Nephron progenitor cell (in vitro differentiated cells): ENCODE data around the gene MDK.

Source experiments
- DNase-seq: peaks from one replicate; pipeline ENCODE4 v3.0.0; 2021
- H3K27ac Mint-ChIP-seq: 2 replicates; pipeline ENCODE4 v1.8.0; 2021; ENCODE audit warnings: mild to moderate bottlenecking, moderate library complexity, mixed read lengths
- H3K27me3 Mint-ChIP-seq: 2 replicates; pipeline ENCODE4 v1.8.0; 2021; ENCODE audit warnings: mild to moderate bottlenecking, low read depth, mixed read lengths; ENCODE audit not compliant: poor library complexity
- H3K36me3 Mint-ChIP-seq: 2 replicates; pipeline ENCODE4 v1.8.0; 2021; ENCODE audit warnings: low read depth, mixed read lengths
- H3K4me1 Mint-ChIP-seq: 2 replicates; pipeline ENCODE4 v1.8.0; 2021; ENCODE audit warnings: mixed read lengths
- H3K4me3 Mint-ChIP-seq: 2 replicates; pipeline ENCODE4 v1.8.0; 2021; ENCODE audit warnings: mild to moderate bottlenecking, moderate library complexity, mixed read lengths
- H3K9me3 Mint-ChIP-seq: 2 replicates; pipeline ENCODE4 v1.8.0; 2021; ENCODE audit warnings: mild to moderate bottlenecking, moderate library complexity, mixed read lengths
- TF ChIP-seq, protein P1 (sequence below): fragments of 200-600 bp; sonication (generic); IDR thresholded peaks from 2 replicates; pipeline ENCODE4 v1.5.0; 2021; ENCODE audit warnings: antibody characterized with exemption

Gene MDK

GRCh38 chr11:46388619-46389449, 7.4 kb downstream of the MDK start:
- no peak for DNase-seq
- no peak overlapping the region for H3K27ac Mint-ChIP-seq
- H3K9me3 Mint-ChIP-seq: no peaks in the 10 kb centered on the region
- H3K36me3 Mint-ChIP-seq: peaks cover 19% of the 10 kb centered on the region
- peak overlapping the region; percentile 10 for H3K4me3 Mint-ChIP-seq
- TF ChIP-seq, protein P1, sequence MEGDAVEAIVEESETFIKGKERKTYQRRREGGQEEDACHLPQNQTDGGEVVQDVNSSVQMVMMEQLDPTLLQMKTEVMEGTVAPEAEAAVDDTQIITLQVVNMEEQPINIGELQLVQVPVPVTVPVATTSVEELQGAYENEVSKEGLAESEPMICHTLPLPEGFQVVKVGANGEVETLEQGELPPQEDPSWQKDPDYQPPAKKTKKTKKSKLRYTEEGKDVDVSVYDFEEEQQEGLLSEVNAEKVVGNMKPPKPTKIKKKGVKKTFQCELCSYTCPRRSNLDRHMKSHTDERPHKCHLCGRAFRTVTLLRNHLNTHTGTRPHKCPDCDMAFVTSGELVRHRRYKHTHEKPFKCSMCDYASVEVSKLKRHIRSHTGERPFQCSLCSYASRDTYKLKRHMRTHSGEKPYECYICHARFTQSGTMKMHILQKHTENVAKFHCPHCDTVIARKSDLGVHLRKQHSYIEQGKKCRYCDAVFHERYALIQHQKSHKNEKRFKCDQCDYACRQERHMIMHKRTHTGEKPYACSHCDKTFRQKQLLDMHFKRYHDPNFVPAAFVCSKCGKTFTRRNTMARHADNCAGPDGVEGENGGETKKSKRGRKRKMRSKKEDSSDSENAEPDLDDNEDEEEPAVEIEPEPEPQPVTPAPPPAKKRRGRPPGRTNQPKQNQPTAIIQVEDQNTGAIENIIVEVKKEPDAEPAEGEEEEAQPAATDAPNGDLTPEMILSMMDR: no peak
- peaks cover 77% of the 10 kb centered on the region for H3K27me3 Mint-ChIP-seq
- peaks cover 54% of the 10 kb centered on the region for H3K4me1 Mint-ChIP-seq

GRCh38 chr11:46389450-46390330, 8.2 kb downstream of the MDK start:
- peak; percentile 91 for DNase-seq
- Mint-ChIP-seq H3K36me3 (peaks cover 15% of the 10 kb centered on the region), H3K9me3 (no peaks in the 10 kb centered on the region), H3K27me3 (peaks cover 83% of the 10 kb centered on the region), H3K27ac (no peak overlapping the region), H3K4me3 (peak overlapping the region; percentile 60), H3K4me1 (peaks cover 48% of the 10 kb centered on the region)
- TF ChIP-seq, protein P1: peak; percentile 86

DNA sequence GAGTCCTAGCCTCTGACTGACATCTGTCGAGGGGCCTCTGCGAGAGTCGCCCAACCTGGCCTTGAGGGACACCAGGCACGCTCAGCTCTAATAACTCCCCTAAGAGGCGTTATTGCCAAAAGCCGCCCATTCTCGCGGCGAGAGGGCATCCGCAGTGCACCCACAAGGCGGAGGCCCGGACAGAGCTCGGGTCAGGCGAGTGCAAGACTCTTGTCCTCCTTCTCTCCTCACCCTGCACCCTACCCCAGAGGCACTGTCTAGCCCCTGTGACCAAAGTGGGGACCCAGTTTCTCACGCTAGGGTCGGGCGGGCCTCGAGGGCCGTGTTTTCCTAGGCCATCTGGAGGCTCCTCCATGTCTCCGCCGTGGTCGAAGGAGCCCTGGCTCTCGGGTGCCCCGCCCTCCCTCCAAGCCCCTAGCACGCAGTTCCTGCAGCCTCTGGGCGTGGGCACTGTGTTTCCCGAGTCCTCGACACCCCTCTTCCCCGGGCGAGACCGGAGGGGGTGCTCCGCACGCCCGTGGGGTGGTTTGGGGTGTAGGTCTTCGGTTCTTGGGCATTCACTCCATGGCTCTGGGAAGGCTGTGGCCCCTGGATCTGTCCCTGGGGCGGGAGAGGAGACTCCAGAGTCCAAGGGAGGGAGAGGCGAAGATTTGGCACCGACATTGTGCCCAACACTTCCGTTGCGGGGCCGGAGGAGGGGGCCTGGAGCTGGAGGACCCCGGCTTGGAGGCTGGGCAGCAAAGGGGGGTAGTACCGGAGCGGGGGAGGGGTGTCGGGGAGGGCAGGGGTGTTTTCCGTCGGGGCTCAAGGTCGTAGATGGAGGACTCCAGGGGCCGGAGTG, 9.1 kb downstream of the MDK start:
- H3K4me3 Mint-ChIP-seq: peak overlapping the region; percentile 60
- H3K27ac Mint-ChIP-seq: no peak overlapping the region
- no peak for DNase-seq
- peaks cover 76% of the 10 kb centered on the region for H3K27me3 Mint-ChIP-seq
- H3K36me3 Mint-ChIP-seq: peaks cover 6% of the 10 kb centered on the region
- H3K9me3 Mint-ChIP-seq: no peaks in the 10 kb centered on the region
- H3K4me1 Mint-ChIP-seq: peaks cover 44% of the 10 kb centered on the region
- TF ChIP-seq, protein P1: no peak

GRCh38 chr11:46391186-46391577, 9.7 kb downstream of the MDK start:
- Mint-ChIP-seq H3K36me3 (no peaks in the 10 kb centered on the region), H3K27ac (no peak overlapping the region), H3K4me3 (no peak overlapping the region), H3K9me3 (no peaks in the 10 kb centered on the region), H3K4me1 (peaks cover 40% of the 10 kb centered on the region), H3K27me3 (peaks cover 70% of the 10 kb centered on the region)
- TF ChIP-seq, protein P1: no peak
- no peak for DNase-seq

GRCh38 chr11:46391578-46392420, 10.3 kb downstream of the MDK start, which contains the start of gene CHRM4:
TSS of gene CHRM4 (minus strand) at chr11:46391776. CDS start at chr11:46386557, 5,219 bp downstream.
- peaks cover under 1% of the 10 kb centered on the region for H3K36me3 Mint-ChIP-seq
- H3K27me3 Mint-ChIP-seq: peaks cover 64% of the 10 kb centered on the region
- H3K4me3 Mint-ChIP-seq: peak within 1 kb of the TSS; percentile 82
- H3K27ac Mint-ChIP-seq: no peak within 1 kb of the TSS
- TF ChIP-seq, protein P1: peak; percentile 18
- H3K9me3 Mint-ChIP-seq: no peaks in the 10 kb centered on the region
- peak; percentile 69 for DNase-seq
- peaks cover 34% of the 10 kb centered on the region for H3K4me1 Mint-ChIP-seq
